GM18861 (cell line): ENCODE data around the gene CES4A.
"Not testable (repeated sequence)": the region's sequence is repeated elsewhere in the genome, so short reads cannot be mapped to it uniquely, and the experiment has no call there.

Experiments used
- ATAC-seq: cut with Tn5 transposase; IDR thresholded peaks from one replicate; pipeline ENCODE4 v1.9.1; 2021; ENCODE audit not compliant: unreplicated experiment

The CES4A gene

GRCh38 chr16:66983033-66983432 is 5.4 kb upstream of the CES4A start:
- ATAC-seq: no peak

GRCh38 chr16:66984892-66985311 is 3.5 kb upstream of the CES4A start:
- no peak for ATAC-seq

GRCh38 chr16:66986559-66986958 is 1.8 kb upstream of the CES4A start:
- no peak for ATAC-seq

- no peak for ATAC-seq
Measured at GRCh38 chr16:66991545-66992077, 3.2 kb downstream of the CES4A start.

GRCh38 chr16:66993558-66993957 is 5.2 kb downstream of the CES4A start:
- not testable (repeated sequence) for ATAC-seq

GRCh38 chr16:66996324-66996982 is 8.1 kb downstream of the CES4A start:
- no peak for ATAC-seq

GRCh38 chr16:66996983-66997358 is 8.6 kb downstream of the CES4A start:
- no peak for ATAC-seq

- no peak for ATAC-seq
Measured at GRCh38 chr16:67000384-67001351, 12.3 kb downstream of the CES4A start.

GRCh38 chr16:67001726-67002125 is 13.3 kb downstream of the CES4A start:
- no peak for ATAC-seq

- ATAC-seq: no peak
Measured at GRCh38 chr16:67006930-67007658, 18.7 kb downstream of the CES4A start.

GRCh38 chr16:67009158-67009557 is 20.8 kb downstream of the CES4A start:
- ATAC-seq: no peak

- no peak for ATAC-seq
Measured at GRCh38 chr16:67011274-67011673, 22.9 kb downstream of the CES4A start.

GRCh38 chr16:67013233-67013822 is 24.9 kb downstream of the CES4A start:
- no peak for ATAC-seq

GRCh38 chr16:67013823-67014633 is 25.6 kb downstream of the CES4A start:
- ATAC-seq: no peak

- ATAC-seq: no peak
Measured at GRCh38 chr16:67014634-67015312, 26.4 kb downstream of the CES4A start.

GRCh38 chr16:67015313-67015731 is 26.9 kb downstream of the CES4A start:
- no peak for ATAC-seq

GRCh38 chr16:67016143-67016542 is 27.8 kb downstream of the CES4A start:
- ATAC-seq: no peak

GRCh38 chr16:67016681-67017420 is 28.5 kb downstream of the CES4A start:
- ATAC-seq: no peak

GRCh38 chr16:67017421-67017750 is 29.0 kb downstream of the CES4A start:
- no peak for ATAC-seq
